ENCODE data around the gene RASSF8.

The RASSF8 gene, protein sequence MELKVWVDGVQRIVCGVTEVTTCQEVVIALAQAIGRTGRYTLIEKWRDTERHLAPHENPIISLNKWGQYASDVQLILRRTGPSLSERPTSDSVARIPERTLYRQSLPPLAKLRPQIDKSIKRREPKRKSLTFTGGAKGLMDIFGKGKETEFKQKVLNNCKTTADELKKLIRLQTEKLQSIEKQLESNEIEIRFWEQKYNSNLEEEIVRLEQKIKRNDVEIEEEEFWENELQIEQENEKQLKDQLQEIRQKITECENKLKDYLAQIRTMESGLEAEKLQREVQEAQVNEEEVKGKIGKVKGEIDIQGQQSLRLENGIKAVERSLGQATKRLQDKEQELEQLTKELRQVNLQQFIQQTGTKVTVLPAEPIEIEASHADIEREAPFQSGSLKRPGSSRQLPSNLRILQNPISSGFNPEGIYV

DNA sequence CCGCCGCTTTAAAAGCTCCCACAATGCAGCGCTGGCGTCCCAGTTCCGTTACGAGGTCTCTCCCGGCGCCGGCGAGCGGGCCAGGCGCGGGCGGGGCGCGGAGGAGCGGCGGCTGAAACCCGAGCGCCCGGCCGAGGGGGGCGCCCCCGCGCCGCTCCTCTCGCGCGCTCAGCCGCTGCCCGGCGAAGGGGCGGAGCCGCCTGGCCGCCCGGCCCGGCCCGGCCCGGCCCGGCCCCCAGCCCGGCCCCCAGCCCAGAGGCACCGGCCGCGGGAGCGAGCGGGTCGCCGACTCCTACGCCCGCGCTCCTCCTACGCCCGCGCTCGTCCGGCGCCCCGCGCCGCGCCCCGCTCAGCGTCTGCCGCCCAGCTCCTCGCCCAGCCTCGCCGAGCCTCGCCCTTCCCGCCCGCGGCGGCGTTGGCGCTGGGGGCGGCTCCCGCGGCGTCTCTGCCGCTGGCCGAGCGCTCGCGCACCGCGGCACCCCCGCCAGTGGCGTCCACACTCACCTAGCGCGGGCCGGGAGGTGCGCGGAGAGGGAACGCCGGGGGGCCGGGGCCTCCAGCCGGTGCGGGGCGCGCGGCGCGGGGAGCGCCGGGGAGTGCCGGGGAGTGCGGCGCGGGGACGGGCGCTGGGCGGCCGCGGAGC is at the start of gene RASSF8:
TSS of gene RASSF8 (plus strand) at position 255 of the 643 bp plus-strand sequence. CDS start 96,662 bp downstream, outside the sequence.
- no peak for DNase-seq

DNA sequence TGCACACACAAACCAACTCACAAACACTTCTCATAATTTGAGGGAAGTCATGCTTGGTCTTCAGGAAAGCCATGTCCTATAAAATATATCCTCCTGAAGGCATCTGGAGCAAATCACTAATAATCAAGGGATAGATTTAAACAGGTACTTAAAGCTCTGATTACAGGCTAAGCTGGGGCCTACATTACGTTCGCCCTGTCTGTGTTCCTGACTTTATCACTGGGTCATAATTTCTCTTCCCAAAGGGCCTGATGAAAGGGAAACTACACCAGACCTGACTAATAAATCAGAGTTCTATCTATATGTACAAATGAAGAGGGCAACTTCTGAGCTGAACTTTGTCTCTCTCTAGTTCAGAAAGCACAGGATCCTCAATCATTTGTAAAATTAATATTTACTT is 43.9 kb upstream of the RASSF8 start:
- DNase-seq, result no peak

DNA sequence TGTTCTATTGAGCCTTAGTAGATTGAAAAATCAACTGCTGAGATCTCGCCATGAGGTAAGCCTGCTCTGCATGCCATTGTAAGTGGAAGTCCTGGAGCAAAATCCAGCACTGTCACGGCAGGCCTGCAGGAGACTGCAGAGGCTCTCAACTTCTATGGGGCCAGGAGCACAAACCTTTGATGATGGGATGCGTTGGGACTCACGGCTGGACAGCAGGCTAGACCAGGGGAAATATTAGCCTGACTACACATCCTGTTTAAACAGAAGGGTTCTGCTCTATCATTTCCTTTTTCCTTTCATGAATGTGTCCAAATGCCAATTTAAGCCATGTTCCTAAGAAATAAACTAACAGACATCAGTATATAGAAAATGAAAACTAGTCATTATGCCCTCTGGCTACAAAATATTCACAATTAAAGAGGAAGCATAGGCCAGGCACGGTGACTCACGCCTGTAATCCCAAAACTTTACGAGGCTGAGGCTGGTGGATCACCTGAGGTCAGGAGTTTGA is 33.9 kb upstream of the RASSF8 start:
- no peak for DNase-seq

DNA sequence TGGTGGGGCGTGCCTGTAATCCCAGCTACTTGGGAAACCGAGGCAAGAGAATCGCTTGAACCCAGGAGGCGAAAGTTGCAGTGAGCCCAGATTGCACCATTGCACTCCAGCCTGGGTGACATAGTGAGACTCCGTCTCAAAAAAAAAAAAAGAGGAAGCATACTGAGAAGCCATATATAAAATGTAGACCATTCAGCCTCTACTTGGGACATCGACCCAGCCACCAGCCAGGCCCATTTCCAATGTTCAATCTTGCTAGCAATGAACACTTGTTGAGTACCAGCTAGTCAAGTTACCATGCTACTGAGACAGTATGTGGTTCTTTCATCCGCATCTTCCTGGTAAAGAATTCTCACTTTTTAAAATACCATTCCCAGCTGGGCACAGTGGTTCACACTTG is 33.4 kb upstream of the RASSF8 start:
- no peak for DNase-seq

DNA sequence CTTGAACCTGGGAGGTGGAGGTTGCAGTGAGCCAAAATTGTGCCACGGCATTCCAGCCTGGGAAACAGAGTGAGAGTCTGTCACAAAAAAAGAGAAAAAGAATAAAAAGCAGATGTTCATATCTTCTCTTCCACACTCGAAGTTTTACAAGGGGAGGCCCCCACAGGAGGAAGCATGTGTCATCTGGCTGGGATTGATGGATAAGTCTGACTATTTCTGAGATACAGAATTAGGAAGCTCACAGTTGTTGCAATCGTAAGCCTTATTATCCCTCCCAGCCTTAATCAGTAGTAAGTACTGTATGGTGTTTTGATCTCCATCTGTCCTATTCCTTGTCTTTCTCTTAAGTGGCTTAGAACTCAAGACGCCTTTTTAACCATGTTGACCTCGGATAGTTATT is 31.9 kb upstream of the RASSF8 start:
- DNase-seq, result no peak

DNA sequence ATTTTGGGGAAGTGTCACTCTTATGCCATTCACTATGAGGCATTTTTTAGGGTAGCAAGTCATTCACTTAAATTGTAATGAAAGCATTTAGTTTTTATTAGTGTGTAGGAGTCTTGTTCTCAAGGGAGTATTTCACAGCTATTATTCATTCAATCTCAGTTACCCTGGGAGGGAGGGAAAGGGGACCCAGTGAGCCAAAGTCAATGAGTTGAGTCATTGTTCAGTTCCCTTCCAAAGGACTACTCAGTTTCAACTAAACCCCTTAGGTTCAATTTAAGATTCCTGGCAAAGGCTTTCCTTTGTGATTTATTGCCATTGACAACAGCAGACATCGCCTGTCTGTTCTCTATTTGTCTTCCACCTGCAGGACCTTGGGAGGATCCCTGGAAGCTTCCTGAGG is 29.3 kb upstream of the RASSF8 start:
- DNase-seq, result no peak

DNA sequence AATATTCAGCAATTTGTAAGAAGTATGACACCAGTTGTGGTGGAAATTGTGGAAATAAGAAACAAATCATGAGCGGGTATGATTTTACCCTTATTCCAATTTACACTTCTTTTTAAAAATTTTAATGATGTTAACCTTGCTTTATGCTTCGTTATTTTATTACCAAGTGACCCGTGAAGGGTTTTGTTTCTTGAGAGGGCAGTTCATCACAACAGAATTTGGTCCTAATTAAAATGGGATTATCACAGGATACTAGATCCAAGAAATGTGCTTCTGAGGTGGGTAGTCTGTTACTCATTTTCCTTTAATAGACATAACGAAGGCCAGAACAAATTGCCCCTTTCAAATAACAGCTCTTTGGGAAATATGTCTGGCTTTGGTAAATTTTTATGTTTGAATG is 25.5 kb upstream of the RASSF8 start:
- DNase-seq, result no peak

DNA sequence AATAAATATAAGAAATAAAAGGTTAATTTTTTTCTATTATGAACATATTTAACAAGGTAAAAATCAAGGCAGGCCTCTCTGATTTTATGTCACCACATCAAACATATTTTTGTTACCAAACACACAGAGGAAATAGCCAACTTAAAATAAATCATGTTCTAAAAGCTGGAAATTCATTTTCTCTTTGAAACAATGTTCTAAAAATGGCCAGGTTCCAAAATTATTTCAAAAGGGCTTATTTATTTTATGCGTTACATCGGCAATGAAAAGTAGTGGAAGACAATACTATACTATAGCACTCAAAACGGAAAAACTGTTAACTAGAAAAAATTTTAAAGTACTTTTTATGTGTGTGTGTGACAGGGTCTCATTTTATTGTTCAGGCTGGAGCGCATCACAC is 24.0 kb upstream of the RASSF8 start:
- no peak for DNase-seq

DNA sequence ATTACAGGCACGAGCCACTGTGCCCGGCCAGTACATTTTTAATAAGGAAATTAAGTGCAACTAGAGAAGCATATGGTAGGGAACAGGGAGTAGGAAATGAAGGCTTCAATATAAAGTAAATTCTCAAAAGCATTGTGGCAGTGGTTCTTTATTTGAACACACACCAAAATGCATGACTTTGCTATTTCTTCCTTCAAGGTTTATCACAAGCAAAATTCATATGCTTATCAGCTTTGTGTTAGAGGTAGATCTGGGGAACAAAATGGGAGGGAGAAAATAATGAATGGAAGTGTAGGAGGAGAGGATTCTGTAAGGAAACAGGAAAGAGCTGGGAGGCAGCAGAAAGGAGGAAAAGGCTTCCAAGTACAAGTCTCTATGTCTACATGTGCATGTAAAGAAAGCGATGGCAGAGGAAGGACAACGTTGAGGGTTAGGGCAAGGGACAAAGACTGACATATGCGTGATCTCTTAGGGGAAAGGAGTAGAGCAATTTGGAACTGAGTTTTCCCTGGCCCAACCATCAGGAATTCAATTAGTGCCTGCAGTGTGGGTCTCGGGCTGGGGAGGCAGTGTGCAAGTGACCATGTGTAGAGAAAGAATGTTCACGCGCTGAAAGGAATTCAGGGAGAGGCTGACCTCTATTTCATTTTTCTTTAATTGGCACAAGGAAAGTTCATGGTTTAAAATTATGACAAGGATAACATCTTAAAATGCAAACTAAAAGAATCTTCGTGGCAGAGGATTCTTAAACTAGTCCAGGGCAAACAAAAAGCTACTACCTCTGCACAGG is 22.9 kb upstream of the RASSF8 start:
- DNase-seq, result no peak

DNA sequence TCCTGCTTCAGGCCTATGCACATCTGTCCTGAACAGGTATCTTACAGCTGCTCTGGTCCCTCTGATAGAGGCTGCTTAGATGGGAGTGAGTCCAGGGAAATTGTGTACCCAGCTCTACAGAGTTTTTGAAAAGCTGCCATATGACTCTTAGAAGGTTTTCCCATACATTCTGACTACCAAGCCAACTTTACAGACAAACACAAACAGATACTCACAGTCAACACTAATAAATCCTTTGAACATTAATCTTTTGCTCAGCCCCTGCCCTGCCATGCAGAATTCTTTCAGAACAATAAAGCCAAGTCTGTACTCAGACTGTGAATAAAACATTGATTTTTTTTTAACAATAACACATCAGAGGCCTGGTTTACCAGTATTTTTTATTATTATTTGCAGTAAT is 21.4 kb upstream of the RASSF8 start:
- no peak for DNase-seq

DNA sequence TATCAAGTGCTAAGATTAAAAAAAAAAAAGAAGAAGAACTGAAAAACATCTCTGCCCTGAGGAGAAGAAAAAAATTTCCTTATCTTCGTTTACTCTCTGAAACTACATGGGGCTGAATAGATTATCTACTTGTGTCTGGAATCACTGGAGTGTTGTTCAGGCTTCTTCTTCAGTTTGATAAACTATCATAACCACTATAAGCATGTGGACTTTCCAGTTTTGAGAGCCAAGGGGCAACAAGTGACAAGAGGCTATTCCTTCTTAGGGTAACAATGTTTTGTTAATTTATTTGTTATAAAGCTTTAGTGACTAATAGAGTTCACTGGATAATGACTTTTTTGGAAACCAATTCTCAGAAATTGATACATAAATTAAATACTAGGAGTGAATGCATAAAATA is 19.9 kb upstream of the RASSF8 start:
- DNase-seq, result no peak

DNA sequence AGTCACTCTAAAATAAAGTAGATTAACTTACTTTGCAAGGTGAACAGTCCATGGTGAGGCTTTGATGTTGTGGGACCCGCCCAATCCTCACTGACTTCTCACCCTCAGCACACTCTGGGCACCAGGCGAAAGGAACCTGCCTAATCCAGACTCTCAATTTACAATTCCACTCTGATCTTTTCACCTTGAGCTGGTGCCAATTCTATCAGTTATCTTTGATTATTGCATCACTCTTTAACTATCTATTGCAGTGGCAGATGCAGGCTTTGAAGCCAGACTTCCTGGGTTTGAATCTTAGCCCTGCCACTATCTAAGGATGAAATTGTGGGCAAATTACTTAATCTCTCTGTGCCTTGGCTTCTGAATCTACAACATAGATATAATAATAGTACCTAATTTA is 18.9 kb upstream of the RASSF8 start:
- no peak for DNase-seq

DNA sequence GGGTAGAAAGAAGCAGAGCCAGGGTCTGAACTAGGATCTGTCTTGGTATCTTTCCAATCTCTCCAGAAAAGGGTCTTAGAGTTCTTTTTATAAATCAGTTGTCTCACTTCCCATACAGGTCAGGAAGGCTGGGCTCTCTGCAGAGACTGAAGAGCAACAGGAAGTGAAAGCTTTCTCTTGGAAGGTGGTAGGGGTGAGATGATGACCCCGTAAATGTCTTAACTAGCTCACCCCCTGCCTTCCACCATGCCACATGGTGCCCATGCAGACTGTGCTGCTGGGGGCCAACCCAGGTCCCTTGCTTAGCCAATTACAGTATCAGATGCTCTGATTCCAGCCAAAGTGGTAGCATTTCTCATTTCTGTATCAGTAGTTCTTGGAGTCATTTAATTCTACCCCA is 17.6 kb upstream of the RASSF8 start:
- no peak for DNase-seq

DNA sequence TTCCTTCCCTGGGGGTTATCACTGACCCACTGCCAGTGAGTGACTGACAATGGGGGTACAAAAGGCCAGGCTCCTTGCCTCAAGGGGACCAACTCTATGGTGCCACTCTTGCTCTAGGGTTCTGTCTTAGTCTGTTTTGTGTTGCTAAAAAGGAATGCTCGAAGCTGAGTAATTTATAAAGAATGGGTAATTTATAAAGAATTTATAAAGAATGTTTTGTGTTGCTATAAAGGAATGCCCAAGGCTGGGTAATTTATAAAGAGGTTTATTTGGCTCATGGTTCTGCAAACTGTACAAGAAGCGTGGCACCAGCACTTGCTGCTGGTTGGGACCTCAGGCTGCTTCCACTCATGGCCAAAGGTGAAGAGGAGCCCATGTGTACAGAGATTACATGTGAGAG is 15.8 kb upstream of the RASSF8 start:
- DNase-seq, result no peak

DNA sequence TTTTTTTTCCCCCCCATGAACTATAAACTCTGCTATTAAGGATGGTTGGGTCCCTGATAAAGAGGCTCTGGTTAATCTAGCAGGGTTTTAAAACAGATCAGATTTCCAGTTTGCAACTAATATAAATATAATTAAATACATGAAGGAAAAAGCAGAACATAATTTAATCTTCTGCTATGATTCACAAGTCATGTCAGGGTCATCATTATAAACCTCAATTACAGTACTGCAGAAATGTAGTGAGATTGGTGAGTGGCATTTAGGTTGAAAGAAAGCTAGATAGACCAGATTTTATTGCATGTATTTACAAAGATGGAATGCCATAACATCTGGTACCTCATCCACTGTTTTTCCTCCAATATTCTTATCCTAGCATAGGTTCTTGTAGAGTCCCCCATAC is 14.5 kb upstream of the RASSF8 start:
- DNase-seq, result no peak

DNA sequence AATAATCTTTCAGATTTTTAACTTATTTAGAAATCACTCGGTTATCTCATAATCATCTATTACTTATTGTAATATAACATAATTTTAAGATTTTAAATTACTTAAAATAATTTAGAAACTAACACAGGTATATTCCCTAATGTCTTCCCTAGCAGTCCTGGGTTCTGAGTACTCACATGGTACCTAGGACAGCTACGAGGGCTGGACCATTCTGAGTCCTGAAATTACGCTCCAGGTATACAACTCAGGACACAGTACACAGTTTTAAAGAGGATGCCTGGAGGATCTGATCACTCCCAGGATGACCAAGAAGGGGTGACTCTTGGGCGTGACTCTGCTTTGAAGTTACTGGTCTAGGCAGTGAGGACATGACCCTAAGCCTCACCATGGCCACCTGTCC is 9.1 kb upstream of the RASSF8 start:
- no peak for DNase-seq

DNA sequence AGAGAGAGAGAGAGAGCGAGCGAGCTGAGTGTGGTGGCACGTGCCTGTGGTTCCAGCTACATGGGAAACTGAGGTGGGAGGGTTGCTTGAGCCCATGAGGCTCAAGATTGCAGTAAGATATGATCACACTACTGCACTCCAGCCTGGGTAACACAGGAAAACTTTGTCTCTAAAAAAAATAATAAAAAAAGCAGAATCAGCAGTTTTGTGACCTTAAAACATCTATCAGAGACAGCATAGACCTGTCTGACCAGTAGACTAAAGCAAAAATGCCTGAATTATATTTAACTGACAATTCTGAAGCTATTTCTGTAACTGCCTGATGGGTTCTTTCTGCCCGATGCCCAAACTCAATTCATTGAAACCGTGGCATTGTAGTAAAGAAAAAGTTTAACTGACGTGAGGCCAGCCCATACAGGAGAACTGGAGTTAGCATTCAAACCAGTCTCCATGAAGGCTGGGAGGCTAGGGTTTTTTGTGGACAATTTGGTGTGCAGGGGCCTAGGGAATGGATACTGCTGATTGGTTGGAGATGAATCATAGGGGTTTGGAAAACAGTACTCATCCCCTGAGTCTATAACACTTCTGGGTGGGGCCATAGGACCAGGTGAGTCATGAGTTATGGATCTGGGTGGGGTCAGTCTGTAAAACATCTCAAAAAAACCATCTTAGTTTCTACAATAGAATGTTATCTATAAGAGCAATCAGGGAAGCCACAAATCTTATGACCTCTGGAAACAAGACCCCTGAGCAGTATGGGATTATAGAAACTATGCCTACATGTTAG is 8.0 kb upstream of the RASSF8 start:
- DNase-seq, result no peak

DNA sequence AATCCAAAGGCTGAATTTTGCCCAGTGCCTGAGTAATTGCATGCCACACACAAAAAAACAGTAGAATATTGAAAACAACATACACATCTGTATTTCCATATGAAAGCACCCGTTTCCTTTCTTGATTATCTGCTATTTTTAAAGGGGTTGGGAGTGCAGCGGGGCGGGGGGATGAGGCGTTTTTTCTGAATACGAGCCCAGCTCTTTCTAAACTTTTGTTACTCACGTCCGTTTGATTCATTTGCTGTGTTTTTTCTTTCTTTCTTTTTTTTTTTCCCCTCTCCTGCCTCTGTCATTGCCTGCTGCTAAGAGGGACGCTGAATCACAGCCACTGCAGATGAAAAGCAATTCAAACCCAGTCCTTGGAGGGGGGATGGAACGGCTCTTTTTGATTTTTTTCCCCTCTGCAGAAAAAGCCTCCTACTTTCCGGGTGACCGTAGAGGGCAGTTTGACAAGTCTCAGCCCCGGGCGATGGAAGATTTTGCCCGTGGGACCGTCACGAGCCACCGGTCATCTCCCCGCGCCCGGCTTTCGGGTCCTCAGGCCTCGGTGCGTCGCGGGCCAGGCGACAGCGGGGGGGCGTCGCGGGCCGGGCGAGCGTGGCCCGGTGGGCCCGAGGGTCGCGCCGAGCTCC is 572 bp upstream of the RASSF8 start:
- peak; percentile 57 for DNase-seq

DNA sequence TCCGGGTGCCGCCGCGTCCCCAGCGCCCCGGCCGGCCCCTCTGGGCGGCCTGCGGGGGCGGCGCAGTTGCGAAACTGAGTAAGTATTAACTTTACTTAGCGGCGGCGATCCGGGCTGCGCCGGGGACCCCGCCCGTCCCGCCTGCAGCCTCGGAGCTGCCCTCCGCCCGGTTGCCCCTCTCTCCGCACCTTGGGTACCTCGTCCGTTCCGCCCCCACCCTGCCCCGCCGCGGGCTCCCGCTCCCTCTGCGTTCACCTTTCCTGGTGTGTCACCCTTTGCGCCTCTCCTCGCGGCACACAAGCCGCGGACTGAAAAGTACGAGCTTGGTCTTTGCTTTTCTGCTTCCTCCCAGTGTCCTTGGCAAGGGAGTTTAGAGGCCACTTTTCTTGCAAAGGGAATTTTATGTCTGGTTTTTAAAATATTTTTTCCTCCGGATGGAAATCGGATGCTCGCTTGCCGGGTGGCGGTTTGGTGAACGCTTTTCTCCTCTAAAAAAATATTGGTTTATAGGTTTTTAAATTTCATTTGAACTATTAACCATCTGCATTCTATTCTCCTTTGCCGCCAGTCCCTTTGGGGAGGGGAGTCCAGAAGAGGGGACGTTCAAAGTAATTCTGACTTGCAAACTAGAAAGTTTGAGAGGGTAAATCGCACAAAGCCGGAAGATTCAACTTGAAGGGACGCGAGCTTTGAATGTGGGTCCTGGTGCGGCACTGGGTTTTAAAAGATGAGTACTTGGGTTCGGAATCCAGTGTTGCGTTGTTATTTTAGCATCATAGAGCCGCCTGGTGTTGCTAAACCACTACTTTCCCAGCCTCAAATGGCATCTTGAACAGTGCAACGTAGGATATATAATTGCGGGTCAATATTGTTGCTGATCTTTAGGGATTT is 834 bp downstream of the RASSF8 start:
- DNase-seq, result peak; percentile 66

DNA sequence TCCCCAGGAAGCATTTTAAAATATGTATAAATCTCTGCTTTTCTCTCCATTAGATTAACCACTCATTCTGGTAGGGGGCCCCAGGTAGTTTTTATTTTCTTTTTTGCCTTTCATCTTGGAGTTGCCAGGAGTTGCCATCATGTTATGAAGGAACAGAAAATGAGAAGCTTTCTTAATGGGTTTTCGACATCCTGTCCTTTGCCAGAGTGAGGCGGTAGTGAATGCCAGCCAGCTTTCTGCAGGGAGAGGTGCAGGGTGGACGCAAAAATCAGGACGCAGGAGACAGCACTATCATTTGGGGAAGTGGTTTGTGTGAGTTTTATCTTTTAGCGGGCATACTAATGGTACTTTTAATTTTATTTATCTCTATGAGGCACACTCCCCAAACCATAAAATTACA is 1.7 kb downstream of the RASSF8 start:
- DNase-seq, result no peak

DNA sequence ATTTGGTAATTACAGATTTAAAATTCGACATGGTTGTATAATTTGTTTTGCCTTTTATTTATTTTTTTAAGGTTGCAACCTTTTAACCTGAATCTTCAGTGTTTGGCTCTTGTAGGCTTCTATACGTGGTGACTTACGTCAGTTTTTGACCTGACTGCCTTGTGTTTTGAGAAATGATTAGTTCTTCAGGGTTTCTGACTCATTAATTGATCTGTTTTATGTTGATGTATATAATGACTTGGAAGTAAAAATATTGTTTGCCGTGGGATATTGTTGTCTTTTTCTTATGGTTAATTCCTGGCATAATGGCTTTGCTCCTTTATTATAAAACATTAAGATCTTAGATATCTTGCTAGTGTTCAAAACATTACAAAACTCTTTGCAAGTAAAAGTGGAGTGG is 2.5 kb downstream of the RASSF8 start:
- no peak for DNase-seq
